Vagina (tissue), 2 donors: ENCODE results near the gene TMEM260.

Experiments used
- CTCF ChIP-seq, 3 experiments: fragments of 450-650 bp in 2 of 3; fragments of 200-600 bp in 1 of 3; sonication (generic) in 1 of 3; IDR thresholded peaks; one replicate each; pipeline ENCODE4 v1.5.1; 2017 to 2019; ENCODE audit warnings: antibody characterized with exemption in 3 of 3, mild to moderate bottlenecking in 2 of 3, moderate library complexity in 2 of 3
- POLR2A ChIP-seq, 2 donors: fragments of 450-650 bp; IDR thresholded peaks; one replicate each; pipeline ENCODE4 v1.6.1; 2017; ENCODE audit warnings: antibody characterized with exemption in 2 of 2, mild to moderate bottlenecking in 2 of 2, moderate library complexity in 2 of 2
- POLR2AphosphoS5 ChIP-seq, 2 donors: sonication (generic); formaldehyde crosslinking; IDR thresholded peaks; one replicate each; pipeline ENCODE4 v1.9.0; 2017; ENCODE audit warnings: antibody characterized with exemption in 2 of 2, mild to moderate bottlenecking in 2 of 2, low read depth in 1 of 2; ENCODE audit not compliant: insufficient read depth in 1 of 2

- TF ChIP-seq POLR2A (IDR thresholded peaks at IDR 0.05) (no peak), CTCF (IDR thresholded peaks at IDR 0.05) (no peak), POLR2AphosphoS5 (IDR thresholded peaks at IDR 0.05; ENCODE audit: insufficient read depth in 1 of 2, low read depth in 1 of 2) (no peak)
These were observed 10.9 kb downstream of the TMEM260 start for GRCh38 chr14:56590535-56590960.
